ENCODE measurements around the gene ZNF229.

- TF ChIP-seq POLR2A (IDR thresholded peaks at IDR 0.05; ENCODE audit: low read length) = no peak
- TF ChIP-seq GATA1 (IDR thresholded peaks at IDR 0.05; ENCODE audit: low read depth, low read length) = no peak
Observed at GRCh38 chr19:44447916-44448674, at the start of gene ZNF229.
